Adrenal gland (tissue), 5 donors: ENCODE results near the gene NAP1L4.

Source experiments
- POLR2A ChIP-seq, 2 donors: fragments of 450-650 bp; IDR thresholded peaks; one replicate each; pipeline ENCODE4 v1.6.1; 2017; ENCODE audit warnings: antibody characterized with exemption in 2 of 2, mild to moderate bottlenecking in 2 of 2, moderate library complexity in 1 of 2
- TF ChIP-seq, protein P1 (sequence below), 6 experiments: fragments of 450-650 bp in 4 of 6; fragments of 200-600 bp in 2 of 6; sonication (generic) in 1 of 6; IDR thresholded peaks; 1 replicate in 5 of 6; 2 replicates in 1 of 6; pipeline versions ENCODE4 v1.5.1 to v1.8.0; 2016 to 2021; ENCODE audit warnings: antibody characterized with exemption in 6 of 6, mild to moderate bottlenecking in 2 of 6, moderate library complexity in 1 of 6
- donor health status: DM: no; HTN: no; CAD: no.

DNA sequence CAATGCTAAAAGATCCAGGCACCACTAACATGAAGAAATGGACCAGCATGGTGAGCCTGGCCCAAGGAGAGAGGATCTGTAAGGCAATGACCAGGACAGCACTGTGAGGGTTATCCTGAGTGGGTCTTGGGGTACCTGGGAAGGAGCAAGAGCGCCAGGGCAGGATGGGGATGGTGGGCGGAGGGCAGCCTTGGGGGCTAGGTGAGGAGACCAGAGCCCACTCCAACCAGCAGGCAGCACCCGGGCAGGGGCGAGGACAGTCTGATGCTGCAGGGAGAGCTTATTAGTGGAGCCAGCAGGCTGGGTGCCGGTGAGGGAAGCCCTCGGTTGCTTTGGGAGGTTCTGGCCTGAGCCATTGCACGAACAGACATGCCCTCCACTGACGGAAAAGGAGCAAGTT is 10.7 kb upstream of the NAP1L4 start:
- TF ChIP-seq, protein P1, sequence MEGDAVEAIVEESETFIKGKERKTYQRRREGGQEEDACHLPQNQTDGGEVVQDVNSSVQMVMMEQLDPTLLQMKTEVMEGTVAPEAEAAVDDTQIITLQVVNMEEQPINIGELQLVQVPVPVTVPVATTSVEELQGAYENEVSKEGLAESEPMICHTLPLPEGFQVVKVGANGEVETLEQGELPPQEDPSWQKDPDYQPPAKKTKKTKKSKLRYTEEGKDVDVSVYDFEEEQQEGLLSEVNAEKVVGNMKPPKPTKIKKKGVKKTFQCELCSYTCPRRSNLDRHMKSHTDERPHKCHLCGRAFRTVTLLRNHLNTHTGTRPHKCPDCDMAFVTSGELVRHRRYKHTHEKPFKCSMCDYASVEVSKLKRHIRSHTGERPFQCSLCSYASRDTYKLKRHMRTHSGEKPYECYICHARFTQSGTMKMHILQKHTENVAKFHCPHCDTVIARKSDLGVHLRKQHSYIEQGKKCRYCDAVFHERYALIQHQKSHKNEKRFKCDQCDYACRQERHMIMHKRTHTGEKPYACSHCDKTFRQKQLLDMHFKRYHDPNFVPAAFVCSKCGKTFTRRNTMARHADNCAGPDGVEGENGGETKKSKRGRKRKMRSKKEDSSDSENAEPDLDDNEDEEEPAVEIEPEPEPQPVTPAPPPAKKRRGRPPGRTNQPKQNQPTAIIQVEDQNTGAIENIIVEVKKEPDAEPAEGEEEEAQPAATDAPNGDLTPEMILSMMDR (IDR thresholded peaks at IDR 0.05) = no peak
- no peak for TF ChIP-seq POLR2A (IDR thresholded peaks at IDR 0.05)
